Lung microvascular endothelial cell (primary cell): ENCODE data around the gene L1CAM. TPM values are rescaled to one million over a fixed set of nuclear protein-coding genes. Genes with fewer than 3 reads are reported as not detected.

Source experiments
- DNase-seq, 2 donors: peaks; one replicate each; pipeline versions ENCODE4 v3.0.0 to v3.0.0-alpha.2; 2010; ENCODE audit warnings: low read depth in 2 of 2
- total RNA-seq: library from RNA; depleted of rRNA; stranded (reverse); fragments of >200 nt; gene quantifications from 2 replicates; pipeline ENCODE4 v1.2.1, GENCODE V29; 2014

L1CAM gene
- total RNA-seq, 1 donor from 2014 or later: under 0.01 TPM

GRCh38 chrX:153903991-153904957 is 18.3 kb upstream of the L1CAM start, which contains the start of gene AVPR2:
Gene AVPR2 (plus strand): TSS chrX:153904673. CDS start chrX:153905146, 473 bp downstream.
- DNase-seq: no peak

GRCh38 chrX:153903238-153903980 is 17.4 kb upstream of the L1CAM start:
- no peak for DNase-seq

- DNase-seq: no peak
Measured at GRCh38 chrX:153902385-153902784, 16.4 kb upstream of the L1CAM start.

- no peak for DNase-seq
Measured at GRCh38 chrX:153901753-153902140, 15.8 kb upstream of the L1CAM start.

GRCh38 chrX:153900831-153901752 is 15.1 kb upstream of the L1CAM start:
- peak; percentile 41 to 42 for DNase-seq

GRCh38 chrX:153897899-153898298 is 11.9 kb upstream of the L1CAM start:
- DNase-seq: no peak

- DNase-seq: no peak
Measured at GRCh38 chrX:153889123-153889522, 3.1 kb upstream of the L1CAM start.

- DNase-seq: no peak
Measured at GRCh38 chrX:153888344-153888743, 2.4 kb upstream of the L1CAM start.

- DNase-seq: peak in 1 of 2 donors; percentile 19
Measured at GRCh38 chrX:153887385-153887784, 1.4 kb upstream of the L1CAM start.

- DNase-seq: no peak
Measured at GRCh38 chrX:153886915-153887314, 942 bp upstream of the L1CAM start.

GRCh38 chrX:153885208-153885787 is 675 bp downstream of the L1CAM start:
- DNase-seq: no peak

- no peak for DNase-seq
Measured at GRCh38 chrX:153884590-153884989, 1.4 kb downstream of the L1CAM start.

- no peak for DNase-seq
Measured at GRCh38 chrX:153884136-153884535, 1.8 kb downstream of the L1CAM start.

- DNase-seq: no peak
Measured at GRCh38 chrX:153883163-153883843, 2.7 kb downstream of the L1CAM start.

GRCh38 chrX:153882557-153882956 is 3.4 kb downstream of the L1CAM start:
- DNase-seq: no peak

GRCh38 chrX:153882086-153882498 is 3.9 kb downstream of the L1CAM start:
- no peak for DNase-seq

- no peak for DNase-seq
Measured at GRCh38 chrX:153881281-153881680, 4.7 kb downstream of the L1CAM start.

GRCh38 chrX:153880440-153880815 is 5.5 kb downstream of the L1CAM start:
- no peak for DNase-seq

GRCh38 chrX:153879741-153880439 is 6.1 kb downstream of the L1CAM start:
- no peak for DNase-seq
